PC-3 (cell line): ENCODE measurements around the gene MRC2.
"Not testable (repeated sequence)": the region's sequence is repeated elsewhere in the genome, so short reads cannot be mapped to it uniquely, and the experiment has no call there.

Experiments used
- CTCF ChIP-seq: fragments of 300-600 bp; sonication (generic); conservative IDR thresholded peaks from 2 replicates; pipeline ENCODE4 v1.5.1; 2017; ENCODE audit warnings: antibody characterized with exemption, low read depth, mild to moderate bottlenecking, low read length
- EZH2phosphoT487 ChIP-seq: fragments of 300-600 bp; sonication (generic); IDR thresholded peaks from 2 replicates; pipeline ENCODE4 v1.6.1; 2018; ENCODE audit warnings: mild to moderate bottlenecking, antibody characterized with exemption, low read length, borderline replicate concordance

DNA sequence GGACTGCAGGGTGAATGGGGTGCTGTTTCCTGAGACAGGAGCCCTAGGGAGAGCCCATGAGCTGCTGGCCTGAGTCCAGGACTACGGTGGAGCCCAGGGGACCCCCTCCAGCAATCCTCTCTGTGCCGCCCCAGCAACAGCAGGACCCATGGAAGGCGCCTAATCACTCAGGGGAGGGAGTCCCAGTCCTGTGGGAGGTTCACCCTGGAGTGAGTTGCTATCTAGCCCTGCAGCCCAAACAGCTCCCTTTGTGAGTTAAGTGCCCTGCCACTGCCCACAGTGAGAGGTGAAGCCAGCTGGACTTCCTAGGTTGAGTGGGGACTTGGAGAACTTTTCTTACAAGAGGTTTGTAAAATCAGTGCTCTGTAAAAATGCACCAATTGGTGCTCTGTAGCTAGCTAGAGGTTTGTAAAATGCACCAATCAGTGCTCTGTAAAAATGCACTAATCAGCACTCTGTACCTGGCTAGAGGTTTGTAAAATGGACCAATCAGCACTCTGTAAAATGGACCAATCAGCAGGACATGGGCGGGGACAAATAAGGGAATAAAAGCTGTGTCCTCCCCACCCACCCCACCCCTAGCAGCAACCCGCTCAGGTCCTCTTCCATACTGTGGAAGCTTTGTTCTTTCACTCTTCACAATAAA lies 67.7 kb downstream of the MRC2 start:
- TF ChIP-seq EZH2phosphoT487, CTCF: not testable (repeated sequence)
